GM23338 (cell line): ENCODE results near the gene PHLDB1. TPM values are rescaled to one million over a fixed set of nuclear protein-coding genes. Genes with fewer than 3 reads are reported as not detected.

ENCODE experiments used
- CREB1 ChIP-seq: fragments of 250-450 bp; sonication (Bioruptor Pico); IDR thresholded peaks from 2 replicates; pipeline ENCODE4 v1.5.0; 2020; ENCODE audit warnings: low read depth, mild to moderate bottlenecking, moderate library complexity
- CTCF ChIP-seq, 2 experiments: fragments of 200-600 bp in 1 of 2; sonication (generic) in 1 of 2; conservative IDR thresholded peaks; 2 replicates each; pipeline versions ENCODE4 v1.5.1 to v1.6.1; 2016 to 2017; ENCODE audit warnings: antibody characterized with exemption in 2 of 2, low read depth in 2 of 2, mild to moderate bottlenecking in 2 of 2, moderate library complexity in 1 of 2
- EZH2 ChIP-seq: fragments of 200-600 bp; sonication (generic); IDR thresholded peaks from one replicate; pipeline ENCODE4 v1.8.0; 2017; ENCODE audit warnings: antibody characterized with exemption, mild to moderate bottlenecking, low read depth; ENCODE audit not compliant: unreplicated experiment
- EZH2phosphoT487 ChIP-seq: fragments of 200-600 bp; sonication (generic); IDR thresholded peaks from one replicate; pipeline ENCODE4 v1.8.1; 2018; ENCODE audit warnings: antibody characterized with exemption; ENCODE audit not compliant: unreplicated experiment
- JUNB ChIP-seq: IDR thresholded peaks from one replicate; pipeline ENCODE4 v1.6.1; 2016; ENCODE audit warnings: antibody characterized with exemption; ENCODE audit not compliant: unreplicated experiment
- ZNF331 ChIP-seq: fragments of 250-450 bp; sonication (Bioruptor Pico); IDR thresholded peaks from 2 replicates; pipeline ENCODE4 v1.5.0; 2020; ENCODE audit warnings: low read depth, mild to moderate bottlenecking, moderate library complexity
- ZNF462 ChIP-seq: fragments of 250-450 bp; sonication (Bioruptor Pico); IDR thresholded peaks from 2 replicates; pipeline ENCODE4 v1.5.0; 2020; ENCODE audit warnings: mild to moderate bottlenecking, moderate library complexity
- polyA plus RNA-seq: library from polyadenylated mRNA; unstranded; fragments of >200 nt; fragmentation: Nextera tagmentation; extraction: Ambion mirVana; gene quantifications from 2 replicates; pipeline ENCODE4 v1.2.1, GENCODE V29; 2016
- total RNA-seq: library from RNA; depleted of rRNA; stranded (reverse); fragments of >200 nt; shearing (Covaris generic); gene quantifications from 2 replicates; pipeline ENCODE4 v1.2.3, GENCODE V29; 2014

Gene PHLDB1
- total and polyA plus RNA-seq, 2 experiments from 2014 or later: 46.0 to 85.2 TPM

GRCh38 chr11:118697346-118697745 is 89.9 kb downstream of the PHLDB1 start (continued):
- TF ChIP-seq ZNF462 (no peak), EZH2phosphoT487 (no peak), ZNF331 (CRISPR knock-in tag) (no peak), EZH2 (no peak), CREB1 (CRISPR knock-in tag) (no peak), CTCF (conservative IDR thresholded peaks at IDR 0.05; ENCODE audit: low read depth in 2 of 2) (no peak), JUNB (no peak)
